NK-92 (cell line): Measurements from ENCODE around the gene SIT1.

ENCODE experiments used
- DNase-seq: peaks from one replicate; lab custom pipeline; 2025; ENCODE audit not compliant: unreplicated experiment; lab: John Stamatoyannopoulos, UW

The SIT1 gene, protein sequence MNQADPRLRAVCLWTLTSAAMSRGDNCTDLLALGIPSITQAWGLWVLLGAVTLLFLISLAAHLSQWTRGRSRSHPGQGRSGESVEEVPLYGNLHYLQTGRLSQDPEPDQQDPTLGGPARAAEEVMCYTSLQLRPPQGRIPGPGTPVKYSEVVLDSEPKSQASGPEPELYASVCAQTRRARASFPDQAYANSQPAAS

GRCh38 chr9:35650341-35651158, at the start of gene SIT1:
TSS of gene SIT1 (minus strand) at chr9:35650931. CDS start at chr9:35650853, 78 bp downstream.
- DNase-seq = no peak

DNA sequence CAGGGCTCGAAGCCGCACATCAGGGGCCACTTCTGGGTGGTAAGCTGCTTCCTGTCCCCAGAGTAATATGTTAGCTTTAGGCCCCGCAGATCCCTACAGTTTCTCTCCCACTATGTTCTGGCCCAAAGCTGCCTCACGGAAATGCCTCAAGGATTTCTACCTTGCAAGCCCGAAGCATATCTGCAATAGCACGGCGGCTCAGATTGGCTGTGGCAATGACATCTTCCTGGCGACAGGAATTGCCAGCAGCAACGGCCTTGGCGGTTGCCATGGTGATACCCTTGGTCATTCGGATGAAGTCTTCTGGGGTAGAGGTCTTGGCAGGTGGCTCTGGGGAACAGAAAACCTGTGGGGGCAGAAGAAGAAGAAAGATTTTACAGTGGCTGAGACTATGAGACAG, 49.3 kb upstream of the SIT1 start:
- no peak for DNase-seq

DNA sequence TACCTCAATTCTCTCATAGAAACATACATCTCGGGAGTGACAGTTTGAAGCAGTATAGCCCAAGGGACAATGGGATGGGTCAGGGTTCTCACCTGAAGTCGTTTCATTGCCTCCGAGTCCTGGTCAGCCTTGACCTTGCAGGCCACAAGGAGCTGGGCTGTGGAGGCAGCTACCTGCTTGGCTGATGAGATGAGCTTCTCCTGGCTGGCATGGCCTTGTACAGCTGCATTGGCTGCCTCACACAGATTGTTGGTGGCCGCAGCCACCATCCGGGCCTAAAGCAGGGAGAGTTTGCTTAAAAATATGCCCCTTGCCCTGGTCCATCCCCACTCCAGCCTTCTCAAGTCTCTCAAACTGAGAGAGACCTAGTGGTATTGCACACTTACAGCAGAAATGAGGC, 47.5 kb upstream of the SIT1 start:
- DNase-seq = no peak

- no peak for DNase-seq
Observed at GRCh38 chr9:35697486-35697885, 46.8 kb upstream of the SIT1 start.

DNA sequence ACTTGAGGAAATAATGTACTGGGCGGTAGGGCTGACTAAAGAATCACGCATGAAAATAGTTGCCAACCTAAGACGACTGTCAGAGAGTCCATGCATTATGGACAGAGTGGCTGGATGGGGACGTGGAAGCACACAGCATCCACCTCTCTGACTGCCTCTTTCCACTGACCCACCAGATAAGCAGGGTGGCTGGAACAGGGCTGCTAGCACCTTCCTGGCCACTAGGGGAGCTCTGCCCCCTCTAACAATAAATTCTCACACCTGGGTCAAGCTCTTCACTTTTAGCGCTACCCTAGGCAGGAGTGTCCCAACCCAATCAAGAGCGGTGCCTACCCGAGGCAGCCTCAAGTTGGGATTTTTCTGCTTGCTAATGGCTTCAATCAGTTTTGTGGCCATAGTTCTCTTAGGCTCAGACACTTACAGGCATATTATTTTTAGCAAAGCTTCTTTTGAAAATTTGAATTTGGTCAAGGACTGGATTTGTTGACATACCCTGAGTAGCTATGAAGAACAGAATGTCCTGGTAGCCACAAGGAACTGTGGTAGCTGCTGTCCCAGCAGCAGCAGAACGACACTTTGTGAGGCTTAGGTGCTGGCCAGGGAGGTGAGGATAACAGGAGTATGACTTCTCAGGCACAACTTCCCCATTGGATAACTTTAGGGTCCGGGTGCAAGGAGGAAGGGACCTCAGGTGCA, 45.9 kb upstream of the SIT1 start:
- no peak for DNase-seq

DNA sequence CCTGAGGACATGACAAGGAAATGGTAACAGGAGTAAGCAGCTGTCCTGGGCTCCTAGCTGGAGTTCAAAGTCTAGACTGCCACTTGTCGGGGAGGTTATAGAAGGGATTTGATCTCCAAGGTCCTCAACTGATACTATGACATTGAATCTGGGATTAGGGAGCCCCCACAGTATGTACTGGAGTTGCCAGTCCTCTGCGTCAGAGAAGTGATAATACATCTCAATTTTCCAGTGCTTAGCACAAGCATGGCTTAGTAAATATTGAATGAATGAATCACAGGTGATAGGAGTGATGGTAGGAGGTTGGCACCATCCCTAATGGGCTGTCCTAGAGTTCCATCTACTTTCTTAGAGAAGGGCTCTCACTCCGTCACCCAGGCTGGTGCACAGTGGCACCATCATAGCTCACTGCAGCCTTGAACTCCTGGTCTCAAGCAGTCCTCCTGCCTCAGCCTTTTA, 45.2 kb upstream of the SIT1 start:
- DNase-seq = no peak

GRCh38 chr9:35691757-35692301, 41.1 kb upstream of the SIT1 start:
- no peak for DNase-seq

GRCh38 chr9:35691334-35691650, 40.6 kb upstream of the SIT1 start:
- DNase-seq = no peak

DNA sequence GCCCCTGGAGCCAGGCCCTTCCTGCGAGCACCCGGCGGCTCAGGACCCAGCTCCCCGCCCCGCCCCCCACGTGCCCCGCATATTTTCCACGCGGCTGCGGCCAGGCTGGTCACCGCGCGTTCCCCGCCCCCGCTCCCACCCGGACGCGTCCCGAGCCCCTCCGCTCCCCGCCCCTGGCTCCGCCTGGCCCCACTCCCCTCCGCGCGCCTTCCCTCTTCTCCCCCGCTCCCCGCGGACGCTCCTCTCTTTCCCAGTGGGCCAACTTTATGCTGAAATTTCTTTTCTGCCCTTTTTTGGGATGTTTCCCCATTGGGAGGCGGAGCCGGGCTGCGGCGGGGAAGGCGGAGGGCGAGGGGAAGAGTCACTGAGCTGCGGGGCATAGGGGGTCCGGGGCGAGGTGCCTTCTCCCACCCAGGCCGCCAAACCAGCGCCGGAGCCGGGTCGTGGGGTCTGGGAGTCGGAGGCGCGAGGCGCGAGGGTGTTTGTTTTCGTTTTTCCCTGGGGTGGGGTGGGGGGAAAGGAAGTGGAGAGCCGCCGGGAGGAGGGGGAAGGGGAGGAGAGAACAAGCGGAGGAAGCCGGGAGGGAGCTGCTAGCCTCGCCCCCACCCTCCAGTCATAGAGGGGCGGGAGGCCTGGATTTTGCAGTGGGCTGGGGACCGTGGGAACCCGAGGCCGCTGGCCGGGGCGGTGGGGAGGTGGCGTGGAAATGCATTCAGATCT, 40.0 kb upstream of the SIT1 start:
- DNase-seq = no peak

DNA sequence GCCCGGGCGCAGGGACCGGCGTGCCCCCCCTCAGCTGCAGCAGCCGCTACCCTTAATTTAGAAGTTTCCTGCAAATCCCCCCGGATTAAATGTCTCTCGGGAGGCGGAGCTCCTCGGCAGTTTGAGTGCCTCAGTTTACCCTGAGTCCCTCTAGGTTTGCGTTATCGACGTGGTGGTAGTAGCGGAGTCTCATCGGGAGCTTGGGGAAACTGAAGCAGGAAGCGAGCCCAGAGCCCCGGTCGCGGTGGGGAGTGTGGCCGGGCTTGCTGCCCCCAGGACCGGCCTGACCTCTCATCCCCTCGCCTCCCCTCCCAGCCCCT, 39.5 kb upstream of the SIT1 start:
- no peak for DNase-seq

- DNase-seq = no peak
Observed at GRCh38 chr9:35689542-35690293, 39.0 kb upstream of the SIT1 start, which contains the start of gene TPM2. TSS of gene TPM2 (minus strand) at chr9:35689925. CDS start at chr9:35689817, 108 bp downstream.

GRCh38 chr9:35688558-35689541, 38.1 kb upstream of the SIT1 start:
- DNase-seq = no peak

DNA sequence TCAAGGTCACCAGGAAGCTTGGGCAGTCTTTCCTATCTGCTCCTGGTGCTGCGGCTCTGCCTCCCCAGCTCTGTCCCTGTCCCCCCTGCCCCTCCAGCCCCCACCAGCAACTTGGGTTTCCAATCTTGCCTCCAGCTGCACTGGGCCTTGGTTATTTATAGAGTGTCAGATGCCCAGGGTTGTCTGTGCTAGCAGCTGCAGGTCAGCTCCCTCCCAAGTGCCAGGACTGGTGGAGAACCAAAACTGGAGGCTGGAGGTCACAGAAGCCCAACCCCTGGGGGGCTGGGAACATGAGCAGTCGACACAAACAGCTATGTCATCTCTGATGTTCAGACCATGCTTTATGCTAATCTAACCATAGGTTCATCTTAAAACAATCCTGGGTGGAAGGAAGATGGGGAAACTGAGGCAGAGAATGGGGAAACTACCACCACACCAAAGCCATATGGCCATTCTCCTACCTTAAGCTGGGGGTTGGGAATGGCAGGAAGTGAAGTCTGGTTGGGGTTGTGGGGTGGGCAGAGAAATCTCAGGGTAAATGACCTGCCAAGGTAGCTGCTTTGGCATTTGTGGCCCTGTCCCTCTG, 37.3 kb upstream of the SIT1 start:
- no peak for DNase-seq

DNA sequence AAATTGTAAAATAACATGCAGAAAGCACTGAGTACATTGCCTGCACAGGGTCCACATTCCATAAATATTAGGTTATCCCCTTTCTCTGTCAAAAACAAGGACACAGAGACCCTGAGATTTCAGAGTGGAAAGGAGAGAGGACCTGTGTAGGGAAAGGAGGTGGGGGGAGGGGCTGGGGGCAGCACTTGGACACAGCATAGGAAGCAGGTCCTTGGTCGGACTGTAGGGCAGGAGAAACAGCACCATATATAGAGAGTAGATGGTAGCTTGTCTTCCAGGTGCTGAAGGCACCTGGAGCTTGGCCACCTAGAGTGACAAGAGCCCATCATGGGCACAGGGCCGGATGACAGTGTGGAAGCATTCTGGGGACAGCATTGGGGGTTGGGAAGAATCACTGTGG, 36.6 kb upstream of the SIT1 start:
- no peak for DNase-seq

GRCh38 chr9:35686222-35687203, 35.8 kb upstream of the SIT1 start:
- no peak for DNase-seq

- DNase-seq = no peak
Observed at GRCh38 chr9:35685506-35685905, 34.8 kb upstream of the SIT1 start.

- no peak for DNase-seq
Observed at GRCh38 chr9:35684921-35685320, 34.2 kb upstream of the SIT1 start.

GRCh38 chr9:35683323-35683722, 32.6 kb upstream of the SIT1 start:
- no peak for DNase-seq
